Measurements from ENCODE around the gene PRSS38.

DNA sequence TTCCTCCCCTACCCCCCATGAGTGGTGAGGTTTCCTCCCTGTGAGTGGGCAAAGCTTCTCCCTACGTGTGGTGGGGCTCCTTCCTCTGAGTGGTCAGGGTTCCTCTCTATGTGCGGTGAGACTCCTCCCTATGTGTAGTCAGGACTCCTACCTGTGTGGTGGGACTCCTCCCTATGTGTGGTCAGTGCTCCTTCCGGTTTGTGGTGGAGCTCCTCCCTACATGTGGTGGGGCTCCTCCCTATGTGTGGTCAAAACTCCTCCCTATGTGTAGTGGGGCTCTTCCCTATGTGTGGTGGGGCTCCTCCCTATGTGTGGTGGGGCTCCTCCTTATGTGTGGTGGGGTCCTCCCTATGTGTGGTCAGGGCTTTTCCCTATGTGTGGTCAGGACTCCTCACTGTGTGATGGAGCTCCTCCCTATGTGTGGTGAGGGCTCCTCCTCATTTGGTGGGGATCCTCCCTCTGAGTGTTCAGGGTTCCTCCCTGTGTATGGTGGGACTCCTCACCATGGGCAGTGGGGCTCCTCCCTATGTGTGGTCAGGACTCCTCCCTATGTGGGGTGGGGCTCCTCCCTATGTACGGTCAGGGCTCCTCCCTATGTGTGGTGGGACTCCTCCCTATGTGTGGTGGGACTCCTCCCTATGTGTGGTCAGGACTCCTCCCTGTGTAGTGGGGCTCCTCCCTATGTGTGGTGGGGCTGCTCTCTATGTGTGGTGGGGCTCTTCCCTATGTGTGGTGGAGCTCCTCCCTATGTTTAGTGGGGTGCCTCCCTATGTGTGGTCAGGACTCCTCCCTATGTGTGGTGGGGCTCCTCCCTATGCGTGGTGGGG is 29.1 kb downstream of the PRSS38 start:
- TF ChIP-seq, protein P1, sequence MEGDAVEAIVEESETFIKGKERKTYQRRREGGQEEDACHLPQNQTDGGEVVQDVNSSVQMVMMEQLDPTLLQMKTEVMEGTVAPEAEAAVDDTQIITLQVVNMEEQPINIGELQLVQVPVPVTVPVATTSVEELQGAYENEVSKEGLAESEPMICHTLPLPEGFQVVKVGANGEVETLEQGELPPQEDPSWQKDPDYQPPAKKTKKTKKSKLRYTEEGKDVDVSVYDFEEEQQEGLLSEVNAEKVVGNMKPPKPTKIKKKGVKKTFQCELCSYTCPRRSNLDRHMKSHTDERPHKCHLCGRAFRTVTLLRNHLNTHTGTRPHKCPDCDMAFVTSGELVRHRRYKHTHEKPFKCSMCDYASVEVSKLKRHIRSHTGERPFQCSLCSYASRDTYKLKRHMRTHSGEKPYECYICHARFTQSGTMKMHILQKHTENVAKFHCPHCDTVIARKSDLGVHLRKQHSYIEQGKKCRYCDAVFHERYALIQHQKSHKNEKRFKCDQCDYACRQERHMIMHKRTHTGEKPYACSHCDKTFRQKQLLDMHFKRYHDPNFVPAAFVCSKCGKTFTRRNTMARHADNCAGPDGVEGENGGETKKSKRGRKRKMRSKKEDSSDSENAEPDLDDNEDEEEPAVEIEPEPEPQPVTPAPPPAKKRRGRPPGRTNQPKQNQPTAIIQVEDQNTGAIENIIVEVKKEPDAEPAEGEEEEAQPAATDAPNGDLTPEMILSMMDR (IDR thresholded peaks at IDR 0.05), result no peak
- no peak for TF ChIP-seq POLR2A (IDR thresholded peaks at IDR 0.05)
